AG09319 (cell line): Measurements from ENCODE around the gene RASSF8.

Experiments used
- DNase-seq: peaks from one replicate; pipeline ENCODE4 v3.0.0-alpha.2; 2010; ENCODE audit warnings: low read depth; ENCODE audit errors: extremely low read depth
- CTCF ChIP-seq: IDR thresholded peaks from 2 replicates; pipeline ENCODE4 v1.5.1; 2011; ENCODE audit warnings: low read depth, mild to moderate bottlenecking, inconsistent platforms, low read length, moderate library complexity

The RASSF8 gene

DNA sequence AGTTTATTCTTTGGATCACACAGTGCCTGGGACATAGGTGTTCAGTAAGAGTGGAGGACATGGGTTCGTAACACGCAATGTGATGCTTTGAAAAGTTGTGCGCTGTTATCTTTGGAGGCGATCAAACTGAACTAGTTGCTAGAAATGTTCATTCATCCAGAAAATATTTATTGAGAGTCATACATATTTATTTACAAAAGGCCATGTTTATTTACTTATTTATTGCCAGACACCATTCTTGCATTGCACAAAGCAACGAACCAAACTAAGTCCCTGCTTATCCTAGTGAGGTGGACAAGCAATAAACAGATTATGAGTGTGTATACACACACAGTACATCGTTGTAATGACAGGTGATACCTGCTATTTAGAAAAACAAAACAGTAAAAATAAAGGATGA lies 153.8 kb downstream of the RASSF8 start:
- no peak for DNase-seq
- no peak for TF ChIP-seq CTCF

DNA sequence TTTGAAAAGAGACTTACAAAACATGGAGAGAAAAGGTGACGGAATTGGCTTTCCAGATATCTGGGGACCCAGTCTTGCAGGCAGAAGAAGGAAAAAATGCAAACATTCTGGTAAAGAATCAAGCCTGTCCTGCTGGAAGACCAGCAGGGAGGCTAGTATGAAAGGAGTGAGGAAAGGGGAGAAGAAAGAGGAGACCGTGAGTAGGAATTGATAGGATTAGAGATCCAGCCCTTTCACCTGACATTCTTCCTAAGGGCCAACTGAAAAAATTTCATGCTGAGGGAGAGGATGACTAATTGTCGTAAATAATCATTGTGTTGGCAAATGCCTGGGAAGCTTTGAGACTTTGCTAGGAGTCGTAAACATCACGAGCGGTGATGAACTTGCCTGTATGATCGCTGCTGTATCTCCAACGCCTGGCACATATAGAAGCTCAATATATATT lies 154.2 kb downstream of the RASSF8 start:
- DNase-seq: no peak
- no peak for TF ChIP-seq CTCF

- DNase-seq: no peak
- no peak for TF ChIP-seq CTCF
These were observed 154.7 kb downstream of the RASSF8 start for GRCh38 chr12:26113181-26113654.

GRCh38 chr12:26113853-26114719 lies 155.6 kb downstream of the RASSF8 start:
- peak; percentile 78 for DNase-seq

GRCh38 chr12:26114720-26115401 lies 156.4 kb downstream of the RASSF8 start:
- no peak for TF ChIP-seq CTCF

More at GRCh38 chr12:26113853-26114719, 155.6 kb downstream of the RASSF8 start:
- TF ChIP-seq CTCF: no peak; the same call in none of the 2 replicates

DNA sequence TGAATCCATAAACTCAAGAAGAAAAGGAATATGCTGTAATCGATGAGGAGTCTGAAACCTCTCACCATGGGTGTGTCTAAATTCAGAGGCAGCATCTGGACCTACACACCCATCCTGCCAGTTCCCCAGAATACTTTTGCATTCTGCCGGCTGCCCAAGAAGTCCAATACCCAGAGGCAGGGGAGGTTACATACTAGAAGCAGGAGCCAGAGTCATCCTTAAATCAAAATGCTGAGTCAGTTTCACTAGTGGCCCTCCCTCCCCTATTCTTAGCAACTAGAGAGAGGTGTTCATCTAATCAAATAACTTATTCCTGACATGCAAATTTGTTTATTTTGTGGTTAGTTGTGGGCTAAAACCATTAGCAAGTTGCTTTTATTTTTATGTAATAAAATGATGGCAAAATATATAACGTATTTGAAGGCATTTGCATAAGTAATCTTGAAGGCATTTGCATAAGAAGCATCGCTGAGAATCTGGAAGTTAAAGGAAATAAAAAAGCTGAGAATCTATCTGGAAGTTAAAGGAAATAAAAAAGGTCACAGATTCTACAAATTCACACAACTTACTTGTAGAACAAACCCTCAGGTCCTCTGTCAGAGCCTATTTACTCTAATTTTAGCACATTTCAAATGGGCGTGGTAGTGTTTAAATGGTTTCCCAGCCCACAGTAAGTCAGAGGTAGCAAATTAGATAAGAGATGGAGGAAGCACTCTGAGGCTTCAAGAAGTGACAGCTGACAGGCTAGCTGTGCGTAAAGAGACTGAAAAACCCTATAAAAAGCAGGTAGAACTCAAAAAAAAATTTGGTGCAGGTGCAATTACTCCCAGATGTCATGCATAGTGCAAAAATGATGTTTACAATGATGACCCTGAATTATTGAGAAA lies 158.6 kb downstream of the RASSF8 start:
- no peak for TF ChIP-seq CTCF
- DNase-seq: no peak

More at GRCh38 chr12:26114720-26115401, 156.4 kb downstream of the RASSF8 start:
- DNase-seq: no peak
